Brain microvascular endothelial cell (primary cell): Measurements from ENCODE around the gene APOBEC3H.

Source experiments
- DNase-seq: peaks from one replicate; pipeline ENCODE4 v3.0.0-alpha.2; 2020
- H3K27ac ChIP-seq: fragments of 250-450 bp; sonication (Bioruptor Pico); 2 replicates; pipeline ENCODE4 v1.5.1; 2020; ENCODE audit warnings: mild to moderate bottlenecking, moderate library complexity
- H3K27me3 ChIP-seq: fragments of 250-450 bp; sonication (Bioruptor Pico); replicated peaks from 2 replicates; pipeline ENCODE4 v1.5.1; 2020; ENCODE audit warnings: mild to moderate bottlenecking
- H3K36me3 ChIP-seq: fragments of 250-450 bp; sonication (Bioruptor Pico); replicated peaks from 2 replicates; pipeline ENCODE4 v1.5.1; 2020; ENCODE audit warnings: mild to moderate bottlenecking
- H3K4me3 ChIP-seq: 2 replicates; pipeline ENCODE4 v1.5.1; 2011; ENCODE audit warnings: low read depth, mild to moderate bottlenecking, control low read depth, low read length, moderate library complexity
- CTCF ChIP-seq: IDR thresholded peaks from 2 replicates; pipeline ENCODE4 v1.5.1; 2011; ENCODE audit warnings: low read depth, mild to moderate bottlenecking, moderate library complexity, low read length, control low read depth, inconsistent platforms; ENCODE audit errors: missing control alignments
- in situ Hi-C: cut with HindIII; loops from 2 replicates; pipeline ENCODE4 v1.10.0; 2017; ENCODE audit warnings: low sequenced_read_pairs, low pct_ligation_motif_present

APOBEC3H gene

GRCh38 chr22:39139933-39140332 is 42.9 kb downstream of the APOBEC3H start:
- no peak for TF ChIP-seq CTCF
- DNase-seq, result no peak
- Histone ChIP-seq H3K27ac (no peak overlapping the region), H3K4me3 (no peak overlapping the region), H3K36me3 (no peaks in the 10 kb centered on the region), H3K27me3 (no peaks in the 10 kb centered on the region)
- in situ Hi-C loops, result no loop called here

- DNase-seq, result no peak
- in situ Hi-C loops, result no loop called here
- no peaks in the 10 kb centered on the region for H3K36me3 ChIP-seq
- no peak overlapping the region for H3K27ac ChIP-seq
- no peak for TF ChIP-seq CTCF
- H3K4me3 ChIP-seq, result no peak overlapping the region
- no peaks in the 10 kb centered on the region for H3K27me3 ChIP-seq
Observed at GRCh38 chr22:39142088-39142680, 45.1 kb downstream of the APOBEC3H start.

- peak overlapping the region; percentile 82 for H3K4me3 ChIP-seq
- in situ Hi-C loops, result no loop called here
- H3K27ac ChIP-seq, result no peak overlapping the region
Observed at GRCh38 chr22:39144101-39144767, 47.2 kb downstream of the APOBEC3H start.

GRCh38 chr22:39146256-39147101 is 49.4 kb downstream of the APOBEC3H start:
- H3K4me3 ChIP-seq, result no peak overlapping the region
- in situ Hi-C loops, result no loop called here
- H3K36me3 ChIP-seq, result no peaks in the 10 kb centered on the region
- no peak overlapping the region for H3K27ac ChIP-seq
- no peaks in the 10 kb centered on the region for H3K27me3 ChIP-seq
- no peak for TF ChIP-seq CTCF
- DNase-seq, result no peak

More at GRCh38 chr22:39144101-39144767, 47.2 kb downstream of the APOBEC3H start:
- Histone ChIP-seq H3K36me3 (no peaks in the 10 kb centered on the region), H3K27me3 (no peaks in the 10 kb centered on the region)
- TF ChIP-seq CTCF, result no peak
- peak; percentile 14 for DNase-seq

DNA sequence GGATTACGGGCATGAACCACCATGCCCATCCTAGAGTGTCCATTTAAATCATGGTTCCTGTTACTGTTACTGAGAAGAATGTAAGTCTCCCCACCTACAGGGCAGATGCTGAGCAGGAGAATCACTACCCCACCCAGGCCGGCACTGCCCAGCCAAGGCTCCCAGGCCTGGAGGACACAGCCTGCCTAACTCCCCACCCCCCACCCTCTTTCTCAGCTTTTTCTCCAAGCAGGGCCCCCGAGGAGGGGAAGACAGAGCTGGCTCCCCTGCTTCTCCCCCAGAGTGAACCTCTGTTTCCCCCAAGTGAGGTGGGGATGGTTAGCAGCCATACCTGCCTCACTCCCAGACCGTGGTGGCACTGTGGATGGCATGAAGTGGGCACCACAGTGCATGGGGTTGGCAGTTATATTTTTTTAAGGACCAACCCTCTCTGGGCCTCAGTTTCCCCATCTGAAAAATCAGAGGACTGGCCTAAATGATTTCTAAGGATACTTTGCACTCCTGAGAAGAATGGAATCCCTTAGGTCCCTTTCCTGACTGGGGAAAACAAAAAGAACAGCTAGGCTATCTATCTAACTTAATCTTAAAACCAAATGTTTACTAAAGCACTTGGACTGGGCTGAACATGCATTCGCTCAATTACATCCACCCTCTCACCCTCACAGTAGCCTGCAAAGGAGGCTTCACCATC is 50.4 kb downstream of the APOBEC3H start:
- no peaks in the 10 kb centered on the region for H3K36me3 ChIP-seq
- in situ Hi-C loops, result no loop called here
- no peak for TF ChIP-seq CTCF
- DNase-seq, result no peak
- no peak overlapping the region for H3K27ac ChIP-seq
- no peaks in the 10 kb centered on the region for H3K27me3 ChIP-seq
- no peak overlapping the region for H3K4me3 ChIP-seq
